HUES64 (cell line): Measurements from ENCODE around the gene EYA4.
A peak's percentile ranks its signal among the peaks of the same experiment; 100 is the strongest.

Source experiments
- H3K27ac ChIP-seq: 2 replicates; pipeline ENCODE4 v1.7.0; 2013; ENCODE audit warnings: low read depth, low read length, inconsistent platforms
- H3K27me3 ChIP-seq: 2 replicates; pipeline ENCODE4 v1.6.1; 2013; ENCODE audit warnings: mild to moderate bottlenecking, low read length; ENCODE audit not compliant: insufficient read depth
- H3K36me3 ChIP-seq: 2 replicates; pipeline ENCODE4 v1.6.1; 2013; ENCODE audit warnings: mild to moderate bottlenecking, low read length; ENCODE audit not compliant: insufficient read depth
- H3K4me1 ChIP-seq: 2 replicates; pipeline ENCODE4 v1.6.1; 2013; ENCODE audit warnings: mild to moderate bottlenecking, low read length, moderate library complexity; ENCODE audit not compliant: insufficient read depth
- H3K4me3 ChIP-seq: 2 replicates; pipeline ENCODE4 v1.5.1; 2013; ENCODE audit warnings: mild to moderate bottlenecking, low read length, moderate library complexity
- H3K9ac ChIP-seq: 2 replicates; pipeline ENCODE4 v1.6.1; 2013; ENCODE audit warnings: mild to moderate bottlenecking, low read depth, low read length
- H3K9me3 ChIP-seq: 2 replicates; pipeline ENCODE4 v1.6.1; 2013; ENCODE audit warnings: low read depth, low read length; ENCODE audit not compliant: insufficient read depth
- WGBS: fragments of 150-250, 120-280 bp; methylation state at CpG from one replicate; pipeline ENCODE4 v1.1.7; 2013; ENCODE audit warnings: missing lambda C conversion rate; 5-methylcytosine and 5-hydroxymethylcytosine counted together

EYA4 gene

GRCh38 chr6:133456439-133456838 lies 215.3 kb downstream of the EYA4 start:
- Histone ChIP-seq H3K27ac (no peak overlapping the region), H3K4me3 (no peak overlapping the region; the same call in 1 of the 2 replicates), H3K9me3 (no peaks in the 10 kb centered on the region), H3K9ac (no peak overlapping the region), H3K4me1 (peaks cover 17% of the 10 kb centered on the region), H3K27me3 (no peaks in the 10 kb centered on the region), H3K36me3 (no peaks in the 10 kb centered on the region)
- WGBS = 68% methylated on average over 7 of the region's 7 CpGs

- H3K27me3 ChIP-seq = no peaks in the 10 kb centered on the region
- H3K9me3 ChIP-seq = no peaks in the 10 kb centered on the region
- WGBS = 23% methylated on average over 3 of the region's 4 CpGs
These were observed 215.8 kb downstream of the EYA4 start for GRCh38 chr6:133456944-133457343.

GRCh38 chr6:133460101-133460500 lies 218.9 kb downstream of the EYA4 start:
- Histone ChIP-seq H3K9ac (no peak overlapping the region), H3K4me3 (no peak overlapping the region), H3K9me3 (no peaks in the 10 kb centered on the region), H3K27ac (no peak overlapping the region), H3K36me3 (no peaks in the 10 kb centered on the region), H3K4me1 (peaks cover 17% of the 10 kb centered on the region), H3K27me3 (no peaks in the 10 kb centered on the region)
- WGBS = 57% methylated on average over 1 of the region's 2 CpGs

More at GRCh38 chr6:133456944-133457343, 215.8 kb downstream of the EYA4 start:
- H3K36me3 ChIP-seq = no peaks in the 10 kb centered on the region
- H3K4me1 ChIP-seq = peaks cover 17% of the 10 kb centered on the region
- no peak overlapping the region for H3K27ac ChIP-seq
- H3K4me3 ChIP-seq = peak overlapping the region; percentile 8; the same call in 1 of the 2 replicates
- no peak overlapping the region for H3K9ac ChIP-seq

DNA sequence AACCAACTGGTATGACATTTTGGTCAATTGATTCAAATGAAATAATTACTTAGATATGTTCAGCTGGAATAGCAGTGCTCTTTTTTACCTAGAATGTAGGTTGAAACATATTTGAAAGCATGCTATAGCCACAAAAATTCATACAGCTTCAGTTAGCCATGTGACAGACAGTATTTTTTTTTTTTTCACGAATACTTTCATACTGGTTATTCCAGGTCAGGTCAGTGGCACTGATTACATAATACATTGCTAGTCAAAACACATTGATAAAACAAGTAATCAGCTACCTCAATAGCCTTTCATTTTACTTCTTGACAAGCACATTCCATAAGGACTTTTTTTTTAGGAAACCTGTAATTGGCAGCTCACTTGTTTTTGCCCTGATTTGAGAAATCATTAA lies 222.6 kb downstream of the EYA4 start:
- Histone ChIP-seq H3K4me1 (no peaks in the 10 kb centered on the region), H3K27ac (no peak overlapping the region), H3K27me3 (no peaks in the 10 kb centered on the region), H3K9me3 (no peaks in the 10 kb centered on the region), H3K9ac (no peak overlapping the region), H3K4me3 (no peak overlapping the region), H3K36me3 (no peaks in the 10 kb centered on the region)
- WGBS = 97% methylated on average over 1 of the region's 1 CpG

GRCh38 chr6:133466680-133467079 lies 225.5 kb downstream of the EYA4 start:
- no peaks in the 10 kb centered on the region for H3K4me1 ChIP-seq
- H3K27me3 ChIP-seq = no peaks in the 10 kb centered on the region
- H3K36me3 ChIP-seq = no peaks in the 10 kb centered on the region
- no peak overlapping the region for H3K27ac ChIP-seq
- H3K9ac ChIP-seq = no peak overlapping the region
- WGBS = 80% methylated on average over 4 of the region's 4 CpGs
- no peaks in the 10 kb centered on the region for H3K9me3 ChIP-seq
- H3K4me3 ChIP-seq = no peak overlapping the region

GRCh38 chr6:133467231-133467981 lies 226.2 kb downstream of the EYA4 start:
- H3K27me3 ChIP-seq = no peaks in the 10 kb centered on the region
- H3K4me1 ChIP-seq = no peaks in the 10 kb centered on the region
- H3K9me3 ChIP-seq = no peaks in the 10 kb centered on the region
- no peak overlapping the region for H3K4me3 ChIP-seq
- H3K36me3 ChIP-seq = no peaks in the 10 kb centered on the region
- no peak overlapping the region for H3K27ac ChIP-seq
- no peak overlapping the region for H3K9ac ChIP-seq

- H3K4me3 ChIP-seq = no peak overlapping the region
- H3K27me3 ChIP-seq = no peaks in the 10 kb centered on the region
- no peaks in the 10 kb centered on the region for H3K4me1 ChIP-seq
- no peak overlapping the region for H3K9ac ChIP-seq
- no peak overlapping the region for H3K27ac ChIP-seq
- 100% methylated on average over 1 of the region's 2 CpGs for WGBS
- no peaks in the 10 kb centered on the region for H3K9me3 ChIP-seq
- H3K36me3 ChIP-seq = no peaks in the 10 kb centered on the region
These were observed 226.8 kb downstream of the EYA4 start for GRCh38 chr6:133467982-133468380.

- no peak overlapping the region for H3K4me3 ChIP-seq
- H3K27ac ChIP-seq = no peak overlapping the region
- H3K27me3 ChIP-seq = no peaks in the 10 kb centered on the region
- WGBS = 95% methylated on average over 8 of the region's 8 CpGs
- H3K36me3 ChIP-seq = no peaks in the 10 kb centered on the region
- H3K9me3 ChIP-seq = no peaks in the 10 kb centered on the region
- no peak overlapping the region for H3K9ac ChIP-seq
- no peaks in the 10 kb centered on the region for H3K4me1 ChIP-seq
These were observed 227.4 kb downstream of the EYA4 start for GRCh38 chr6:133468591-133468990.

DNA sequence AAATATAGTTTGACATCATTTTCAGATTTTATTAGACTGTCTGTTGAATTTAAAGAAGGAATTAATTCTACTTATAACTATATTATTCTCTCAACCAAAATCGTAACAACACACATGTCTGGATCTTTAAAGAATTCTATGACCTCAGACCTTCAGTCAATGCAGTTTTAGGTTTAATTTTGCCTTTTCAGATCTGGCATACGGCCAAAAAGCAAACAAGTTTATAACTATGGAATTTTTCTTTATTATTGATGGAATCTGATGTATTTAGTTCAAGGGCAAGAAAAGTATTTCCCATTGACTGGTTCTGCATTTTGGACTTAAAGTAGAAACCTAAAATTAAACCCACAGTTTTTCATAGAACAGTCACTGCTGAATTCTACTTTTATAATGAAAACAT lies 233.4 kb downstream of the EYA4 start:
- WGBS = 93% methylated on average over 2 of the region's 2 CpGs
- H3K9me3 ChIP-seq = no peaks in the 10 kb centered on the region
- no peaks in the 10 kb centered on the region for H3K27me3 ChIP-seq
- H3K4me3 ChIP-seq = no peak overlapping the region
- no peak overlapping the region for H3K27ac ChIP-seq
- no peaks in the 10 kb centered on the region for H3K4me1 ChIP-seq
- no peak overlapping the region for H3K9ac ChIP-seq
- no peaks in the 10 kb centered on the region for H3K36me3 ChIP-seq

DNA sequence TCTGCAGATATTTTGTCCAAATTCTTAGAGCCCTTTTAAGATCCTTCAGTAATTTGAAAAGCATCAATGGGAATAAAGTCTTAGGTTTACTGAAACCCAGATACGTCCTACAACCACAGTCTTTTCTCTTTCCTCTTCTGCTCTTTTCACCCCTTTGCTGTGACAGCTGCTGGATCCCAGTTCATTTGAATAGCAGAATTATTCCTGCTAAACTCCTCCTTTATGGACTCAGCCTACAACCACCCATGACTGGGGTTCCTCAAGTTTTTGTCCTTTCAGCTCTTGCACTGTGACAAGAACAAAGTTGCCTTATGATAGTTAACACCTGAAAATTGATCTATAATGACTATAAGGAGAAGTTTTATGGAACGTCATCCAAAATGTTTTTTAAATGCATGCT lies 237.5 kb downstream of the EYA4 start:
- Histone ChIP-seq H3K27ac (no peak overlapping the region), H3K9ac (no peak overlapping the region), H3K4me3 (no peak overlapping the region), H3K9me3 (no peaks in the 10 kb centered on the region), H3K27me3 (no peaks in the 10 kb centered on the region), H3K4me1 (no peaks in the 10 kb centered on the region), H3K36me3 (no peaks in the 10 kb centered on the region)
- WGBS = 95% methylated on average over 2 of the region's 2 CpGs

- no peaks in the 10 kb centered on the region for H3K36me3 ChIP-seq
- no peak overlapping the region for H3K27ac ChIP-seq
- no peaks in the 10 kb centered on the region for H3K27me3 ChIP-seq
- H3K4me1 ChIP-seq = no peaks in the 10 kb centered on the region
- WGBS = 92% methylated on average over 2 of the region's 2 CpGs
- H3K4me3 ChIP-seq = no peak overlapping the region
- no peaks in the 10 kb centered on the region for H3K9me3 ChIP-seq
- H3K9ac ChIP-seq = no peak overlapping the region
These were observed 246.0 kb downstream of the EYA4 start for GRCh38 chr6:133487174-133487573.
